ENCODE data around the gene NOCT. TPM values are rescaled to one million over a fixed set of nuclear protein-coding genes. Genes with fewer than 3 reads are reported as not detected.
"Not testable (repeated sequence)": the region's sequence is repeated elsewhere in the genome, so short reads cannot be mapped to it uniquely, and the experiment has no call there.

The NOCT gene
- polyA plus RNA-seq, 1 donor from 2014 or later, result 5.1 TPM

- Histone ChIP-seq H3K27me3 (ENCODE audit: insufficient read depth, low read depth, low read length) (no peaks in the 10 kb centered on the region), H3K9me2 (ENCODE audit: insufficient read depth, low read length) (no peaks in the 10 kb centered on the region), H3K79me2 (replicated peaks; ENCODE audit: insufficient read depth, low read length) (no peaks in the 10 kb centered on the region), H4K20me1 (ENCODE audit: insufficient read depth) (no peaks in the 10 kb centered on the region), H3F3A (ENCODE audit: insufficient read depth, low read length, poor library complexity, severe bottlenecking) (no peaks in the 10 kb centered on the region), H3K9me3 (ENCODE audit: low read length) (no peaks in the 10 kb centered on the region), H2AFZ (ENCODE audit: low read depth, low read length) (no peak overlapping the region), H3K4me3 (ENCODE audit: low read length) (no peak overlapping the region), H3K4me2 (ENCODE audit: low read length) (no peak overlapping the region), H3K9ac (ENCODE audit: low read length) (no peak overlapping the region), H3K27ac (ENCODE audit: low read length) (no peak overlapping the region), H3K36me3 (ENCODE audit: insufficient read depth, low read length) (no peaks in the 10 kb centered on the region)
- no peak for TF ChIP-seq TAF1 (IDR thresholded peaks at IDR 0.05; ENCODE audit: low read depth)
- no peak for TF ChIP-seq CTCF (IDR thresholded peaks at IDR 0.05; ENCODE audit: poor library complexity, severe bottlenecking)
- no peak for TF ChIP-seq EZH2 (IDR thresholded peaks at IDR 0.05; ENCODE audit: borderline replicate concordance, insufficient read depth, low read length, poor library complexity, severe bottlenecking)
- TF ChIP-seq MXI1 (conservative IDR thresholded peaks at IDR 0.05; ENCODE audit: poor library complexity, severe bottlenecking), result no peak
- TF ChIP-seq SMC3 (conservative IDR thresholded peaks at IDR 0.05; ENCODE audit: poor library complexity), result no peak
- TF ChIP-seq, protein P1, sequence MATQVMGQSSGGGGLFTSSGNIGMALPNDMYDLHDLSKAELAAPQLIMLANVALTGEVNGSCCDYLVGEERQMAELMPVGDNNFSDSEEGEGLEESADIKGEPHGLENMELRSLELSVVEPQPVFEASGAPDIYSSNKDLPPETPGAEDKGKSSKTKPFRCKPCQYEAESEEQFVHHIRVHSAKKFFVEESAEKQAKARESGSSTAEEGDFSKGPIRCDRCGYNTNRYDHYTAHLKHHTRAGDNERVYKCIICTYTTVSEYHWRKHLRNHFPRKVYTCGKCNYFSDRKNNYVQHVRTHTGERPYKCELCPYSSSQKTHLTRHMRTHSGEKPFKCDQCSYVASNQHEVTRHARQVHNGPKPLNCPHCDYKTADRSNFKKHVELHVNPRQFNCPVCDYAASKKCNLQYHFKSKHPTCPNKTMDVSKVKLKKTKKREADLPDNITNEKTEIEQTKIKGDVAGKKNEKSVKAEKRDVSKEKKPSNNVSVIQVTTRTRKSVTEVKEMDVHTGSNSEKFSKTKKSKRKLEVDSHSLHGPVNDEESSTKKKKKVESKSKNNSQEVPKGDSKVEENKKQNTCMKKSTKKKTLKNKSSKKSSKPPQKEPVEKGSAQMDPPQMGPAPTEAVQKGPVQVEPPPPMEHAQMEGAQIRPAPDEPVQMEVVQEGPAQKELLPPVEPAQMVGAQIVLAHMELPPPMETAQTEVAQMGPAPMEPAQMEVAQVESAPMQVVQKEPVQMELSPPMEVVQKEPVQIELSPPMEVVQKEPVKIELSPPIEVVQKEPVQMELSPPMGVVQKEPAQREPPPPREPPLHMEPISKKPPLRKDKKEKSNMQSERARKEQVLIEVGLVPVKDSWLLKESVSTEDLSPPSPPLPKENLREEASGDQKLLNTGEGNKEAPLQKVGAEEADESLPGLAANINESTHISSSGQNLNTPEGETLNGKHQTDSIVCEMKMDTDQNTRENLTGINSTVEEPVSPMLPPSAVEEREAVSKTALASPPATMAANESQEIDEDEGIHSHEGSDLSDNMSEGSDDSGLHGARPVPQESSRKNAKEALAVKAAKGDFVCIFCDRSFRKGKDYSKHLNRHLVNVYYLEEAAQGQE (IDR thresholded peaks at IDR 0.05; ENCODE audit: borderline replicate concordance), result no peak
- TF ChIP-seq RAD21 (conservative IDR thresholded peaks at IDR 0.05), result no peak
- no peak for TF ChIP-seq EP300 (conservative IDR thresholded peaks at IDR 0.05; ENCODE audit: poor library complexity, severe bottlenecking)
- no peak for TF ChIP-seq POLR2AphosphoS5 (IDR thresholded peaks at IDR 0.05)
These were observed 19.5 kb upstream of the NOCT start for GRCh38 chr4:138996090-138996489.

GRCh38 chr4:138999666-139000065 is 15.9 kb upstream of the NOCT start:
- TF ChIP-seq EZH2 (IDR thresholded peaks at IDR 0.05; ENCODE audit: borderline replicate concordance, insufficient read depth, low read length, poor library complexity, severe bottlenecking) (no peak), SMC3 (conservative IDR thresholded peaks at IDR 0.05; ENCODE audit: poor library complexity) (no peak), MXI1 (conservative IDR thresholded peaks at IDR 0.05; ENCODE audit: poor library complexity, severe bottlenecking) (no peak), TAF1 (IDR thresholded peaks at IDR 0.05; ENCODE audit: low read depth) (no peak), POLR2AphosphoS5 (IDR thresholded peaks at IDR 0.05) (no peak), EP300 (conservative IDR thresholded peaks at IDR 0.05; ENCODE audit: poor library complexity, severe bottlenecking) (no peak), CTCF (IDR thresholded peaks at IDR 0.05; ENCODE audit: poor library complexity, severe bottlenecking) (no peak), RAD21 (conservative IDR thresholded peaks at IDR 0.05) (no peak)
- TF ChIP-seq, protein P1 (IDR thresholded peaks at IDR 0.05; ENCODE audit: borderline replicate concordance), result no peak
- H2AFZ ChIP-seq (ENCODE audit: low read depth, low read length), result no peak overlapping the region
- no peaks in the 10 kb centered on the region for H3K79me2 ChIP-seq (replicated peaks; ENCODE audit: insufficient read depth, low read length)
- no peaks in the 10 kb centered on the region for H3K9me3 ChIP-seq (ENCODE audit: low read length)
- no peak overlapping the region for H3K27ac ChIP-seq (ENCODE audit: low read length)
- H3K4me3 ChIP-seq (ENCODE audit: low read length), result no peak overlapping the region
- H3K9ac ChIP-seq (ENCODE audit: low read length), result no peak overlapping the region
- H3K4me2 ChIP-seq (ENCODE audit: low read length), result no peak overlapping the region
- no peaks in the 10 kb centered on the region for H4K20me1 ChIP-seq (ENCODE audit: insufficient read depth)
- no peaks in the 10 kb centered on the region for H3K9me2 ChIP-seq (ENCODE audit: insufficient read depth, low read length)
- no peaks in the 10 kb centered on the region for H3K36me3 ChIP-seq (ENCODE audit: insufficient read depth, low read length)
- H3F3A ChIP-seq (ENCODE audit: insufficient read depth, low read length, poor library complexity, severe bottlenecking), result no peaks in the 10 kb centered on the region
- H3K27me3 ChIP-seq (ENCODE audit: insufficient read depth, low read depth, low read length), result no peaks in the 10 kb centered on the region

DNA sequence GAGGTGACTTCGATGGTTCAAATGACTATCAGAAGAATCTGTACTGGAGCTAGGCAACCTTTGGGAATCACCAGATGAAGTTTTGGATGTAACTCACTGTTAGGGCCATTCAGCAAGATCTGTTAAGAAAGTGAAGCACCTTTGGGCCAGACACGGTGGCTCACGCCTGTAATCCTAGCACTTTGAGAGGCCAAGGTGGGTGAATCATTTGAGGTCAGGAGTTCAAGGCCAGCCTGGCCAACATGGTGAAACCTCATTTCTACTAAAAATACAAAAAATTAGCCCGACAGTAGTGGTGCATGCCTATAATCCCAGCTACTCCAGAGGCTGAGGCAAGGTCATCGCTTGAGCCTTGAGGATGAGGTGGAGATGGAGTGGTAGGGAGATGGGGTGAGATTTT is 15.4 kb upstream of the NOCT start:
- not testable (repeated sequence) for H3K4me3 ChIP-seq (ENCODE audit: low read length); H3K36me3 ChIP-seq (ENCODE audit: insufficient read depth, low read length); H4K20me1 ChIP-seq (ENCODE audit: insufficient read depth); H3K9ac ChIP-seq (ENCODE audit: low read length); H3K27ac ChIP-seq (ENCODE audit: low read length); H3K9me3 ChIP-seq (ENCODE audit: low read length); H2AFZ ChIP-seq (ENCODE audit: low read depth, low read length); H3K9me2 ChIP-seq (ENCODE audit: insufficient read depth, low read length); H3K79me2 ChIP-seq (replicated peaks; ENCODE audit: insufficient read depth, low read length); H3F3A ChIP-seq (ENCODE audit: insufficient read depth, low read length, poor library complexity, severe bottlenecking); H3K4me2 ChIP-seq (ENCODE audit: low read length); H3K27me3 ChIP-seq (ENCODE audit: insufficient read depth, low read depth, low read length)
